ENCODE data around the gene MICAL3.

- TF ChIP-seq CTCF (IDR thresholded peaks at IDR 0.05) (no peak), POLR2AphosphoS5 (IDR thresholded peaks at IDR 0.05; ENCODE audit: low read depth, low read length) (no peak), SIN3A (IDR thresholded peaks at IDR 0.05; ENCODE audit: borderline replicate concordance, insufficient read depth, low read depth, low read length) (no peak)
These were observed 23.8 kb downstream of the MICAL3 start for GRCh38 chr22:18000441-18001039.

Measured in Panc1 (cell line).